Measurements from ENCODE around the gene YIPF6. TPM values are rescaled to one million over a fixed set of nuclear protein-coding genes. Genes with fewer than 3 reads are reported as not detected.

The YIPF6 gene
- total and polyA plus RNA-seq, 2 of the 13 experiments (the other 11 are each of a cell fraction or from before 2014, with no cell fraction given) = 37.8 to 43.6 TPM

- peak; percentile 72 for TF ChIP-seq ZNF574 (CRISPR knock-in tag; IDR thresholded peaks at IDR 0.05)
- TF ChIP-seq SSRP1 (CRISPR knock-in tag; IDR thresholded peaks at IDR 0.05) = no peak
- no peak for TF ChIP-seq ZNF207 (IDR thresholded peaks at IDR 0.05; ENCODE audit: borderline replicate concordance)
- TF ChIP-seq REPIN1 (CRISPR knock-in tag; IDR thresholded peaks at IDR 0.05; ENCODE audit: borderline replicate concordance, low read depth) = no peak
- peak; percentile 71; the same call in 1 of the 2 replicates for TF ChIP-seq MXD4 (CRISPR knock-in tag; IDR thresholded peaks at IDR 0.05)
- no peak for TF ChIP-seq ATF6 (CRISPR knock-in tag; conservative IDR thresholded peaks at IDR 0.05)
- TF ChIP-seq U2AF2 (IDR thresholded peaks at IDR 0.05; ENCODE audit: low read depth, low read length) = no peak
- peak; percentile 34; the same call in 1 of the 2 replicates for TF ChIP-seq RERE (CRISPR knock-in tag; IDR thresholded peaks at IDR 0.05; ENCODE audit: low read depth)
- peak; percentile 78 for TF ChIP-seq NR2C2 (CRISPR knock-in tag; IDR thresholded peaks at IDR 0.05; ENCODE audit: borderline replicate concordance)
- TF ChIP-seq DNMT1 (CRISPR knock-in tag; IDR thresholded peaks at IDR 0.05) = peak; percentile 78; the same call in 1 of the 2 replicates
- TF ChIP-seq ZNF75D (CRISPR knock-in tag; IDR thresholded peaks at IDR 0.05; ENCODE audit: borderline replicate concordance) = no peak
- TF ChIP-seq ZNF747 (CRISPR knock-in tag; IDR thresholded peaks at IDR 0.05; ENCODE audit: borderline replicate concordance) = 0 out of 2 replicates have a peak, but pooled peaks have one; percentile 53
- TF ChIP-seq GATAD1 (CRISPR knock-in tag; IDR thresholded peaks at IDR 0.05) = peak; percentile 95
- TF ChIP-seq IRF9 (CRISPR knock-in tag; IDR thresholded peaks at IDR 0.05; ENCODE audit: borderline replicate concordance) = peak; percentile 33; the same call in 1 of the 2 replicates
- TF ChIP-seq MEIS2 (CRISPR knock-in tag; IDR thresholded peaks at IDR 0.05) = 0 out of 2 replicates have a peak, but pooled peaks have one; percentile 30
- peak; percentile 45; the same call in 1 of the 2 replicates for TF ChIP-seq ZNF331 (CRISPR knock-in tag; IDR thresholded peaks at IDR 0.05)
- TF ChIP-seq KMT2B (CRISPR knock-in tag; IDR thresholded peaks at IDR 0.05) = peak; percentile 75; the same call in 1 of the 2 replicates
Observed at GRCh38 chrX:68498508-68499379, at the start of gene YIPF6 (continued).

Data from HepG2 (cell line).